ENCODE results near the gene PKD1L1. TPM values are rescaled to one million over a fixed set of nuclear protein-coding genes. Genes with fewer than 3 reads are reported as not detected.

Gene PKD1L1
- total RNA-seq, 1 experiment from 2014 or later: not detected

- no TSS peak for BruUV-seq (replicated peaks)
- CTCF ChIA-PET: no interaction called here
- H3K4me1 ChIP-seq (ENCODE audit: insufficient read depth, low read length, poor library complexity, severe bottlenecking): no peaks in the 10 kb centered on the region
- intact Hi-C loops (cut with micrococcal nuclease; ENCODE audit: unreplicated experiment): no loop called here
- H3K27ac ChIP-seq (ENCODE audit: low read depth, low read length, poor library complexity, severe bottlenecking): no peak overlapping the region
- DNase-seq (ENCODE audit: low spot score): no peak
- H3K36me3 ChIP-seq (ENCODE audit: insufficient read depth, low read length, poor library complexity, severe bottlenecking): no peaks in the 10 kb centered on the region
- no peaks in the 10 kb centered on the region for H3K9me3 ChIP-seq (ENCODE audit: low read depth, low read length, poor library complexity, severe bottlenecking)
- POLR2A ChIA-PET (ENCODE audit: low non-redundant PET): no interaction called here
- H3K4me3 ChIP-seq (ENCODE audit: low read depth, low read length, poor library complexity, severe bottlenecking): no peak overlapping the region
- no peak for TF ChIP-seq EZH2 (IDR thresholded peaks at IDR 0.05; ENCODE audit: borderline replicate concordance, low read depth, low read length, poor library complexity, severe bottlenecking)
- TF ChIP-seq, protein P1, sequence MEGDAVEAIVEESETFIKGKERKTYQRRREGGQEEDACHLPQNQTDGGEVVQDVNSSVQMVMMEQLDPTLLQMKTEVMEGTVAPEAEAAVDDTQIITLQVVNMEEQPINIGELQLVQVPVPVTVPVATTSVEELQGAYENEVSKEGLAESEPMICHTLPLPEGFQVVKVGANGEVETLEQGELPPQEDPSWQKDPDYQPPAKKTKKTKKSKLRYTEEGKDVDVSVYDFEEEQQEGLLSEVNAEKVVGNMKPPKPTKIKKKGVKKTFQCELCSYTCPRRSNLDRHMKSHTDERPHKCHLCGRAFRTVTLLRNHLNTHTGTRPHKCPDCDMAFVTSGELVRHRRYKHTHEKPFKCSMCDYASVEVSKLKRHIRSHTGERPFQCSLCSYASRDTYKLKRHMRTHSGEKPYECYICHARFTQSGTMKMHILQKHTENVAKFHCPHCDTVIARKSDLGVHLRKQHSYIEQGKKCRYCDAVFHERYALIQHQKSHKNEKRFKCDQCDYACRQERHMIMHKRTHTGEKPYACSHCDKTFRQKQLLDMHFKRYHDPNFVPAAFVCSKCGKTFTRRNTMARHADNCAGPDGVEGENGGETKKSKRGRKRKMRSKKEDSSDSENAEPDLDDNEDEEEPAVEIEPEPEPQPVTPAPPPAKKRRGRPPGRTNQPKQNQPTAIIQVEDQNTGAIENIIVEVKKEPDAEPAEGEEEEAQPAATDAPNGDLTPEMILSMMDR (conservative IDR thresholded peaks at IDR 0.05; ENCODE audit: low read depth, low read length): no peak
- H3K27me3 ChIP-seq (replicated peaks; ENCODE audit: insufficient read depth, low read depth, low read length, poor library complexity): no peaks in the 10 kb centered on the region
Measured at GRCh38 chr7:47933215-47933614, 15.1 kb downstream of the PKD1L1 start.

- ChIA-PET CTCF (no interaction called here), POLR2A (ENCODE audit: low non-redundant PET) (no interaction called here)
- TF ChIP-seq, protein P1 (conservative IDR thresholded peaks at IDR 0.05; ENCODE audit: low read depth, low read length): no peak
- TF ChIP-seq EZH2 (IDR thresholded peaks at IDR 0.05; ENCODE audit: borderline replicate concordance, low read depth, low read length, poor library complexity, severe bottlenecking): no peak
- Histone ChIP-seq H3K4me3 (ENCODE audit: low read depth, low read length, poor library complexity, severe bottlenecking) (no peak overlapping the region), H3K36me3 (ENCODE audit: insufficient read depth, low read length, poor library complexity, severe bottlenecking) (no peaks in the 10 kb centered on the region), H3K27me3 (replicated peaks; ENCODE audit: insufficient read depth, low read depth, low read length, poor library complexity) (no peaks in the 10 kb centered on the region), H3K9me3 (ENCODE audit: low read depth, low read length, poor library complexity, severe bottlenecking) (no peaks in the 10 kb centered on the region), H3K4me1 (ENCODE audit: insufficient read depth, low read length, poor library complexity, severe bottlenecking) (no peaks in the 10 kb centered on the region), H3K27ac (ENCODE audit: low read depth, low read length, poor library complexity, severe bottlenecking) (no peak overlapping the region)
- no TSS peak for BruUV-seq (replicated peaks)
- DNase-seq (ENCODE audit: low spot score): no peak
- intact Hi-C loops (cut with micrococcal nuclease; ENCODE audit: unreplicated experiment): no loop called here
Measured at GRCh38 chr7:47932466-47933037, 15.7 kb downstream of the PKD1L1 start.

DNA sequence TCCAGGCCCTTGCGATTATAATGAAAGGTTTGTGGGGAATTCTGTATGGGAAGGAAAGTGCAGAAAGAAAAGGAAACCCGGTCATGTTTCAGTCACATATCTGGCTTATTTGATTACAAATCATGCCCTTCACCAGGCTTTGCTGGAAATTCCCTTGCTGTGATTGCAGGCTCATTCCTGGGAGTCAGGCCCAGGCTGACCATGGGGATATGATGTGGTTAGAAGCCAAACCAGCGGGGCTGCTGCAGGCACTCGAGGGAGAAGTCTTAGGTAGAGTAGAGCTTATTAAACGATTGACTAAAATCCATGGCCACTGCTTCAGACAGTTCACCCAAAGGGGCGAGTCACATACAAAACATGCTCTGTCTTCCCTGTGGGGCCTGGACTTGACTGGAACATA, 16.2 kb downstream of the PKD1L1 start:
- H3K27me3 ChIP-seq (replicated peaks; ENCODE audit: insufficient read depth, low read depth, low read length, poor library complexity): no peaks in the 10 kb centered on the region
- H3K9me3 ChIP-seq (ENCODE audit: low read depth, low read length, poor library complexity, severe bottlenecking): no peaks in the 10 kb centered on the region
- ChIA-PET CTCF (no interaction called here), POLR2A (ENCODE audit: low non-redundant PET) (no interaction called here)
- H3K4me3 ChIP-seq (ENCODE audit: low read depth, low read length, poor library complexity, severe bottlenecking): no peak overlapping the region
- TF ChIP-seq, protein P1 (conservative IDR thresholded peaks at IDR 0.05; ENCODE audit: low read depth, low read length): no peak
- no peak for TF ChIP-seq EZH2 (IDR thresholded peaks at IDR 0.05; ENCODE audit: borderline replicate concordance, low read depth, low read length, poor library complexity, severe bottlenecking)
- intact Hi-C loops (cut with micrococcal nuclease; ENCODE audit: unreplicated experiment): no loop called here
- BruUV-seq (replicated peaks): no TSS peak
- H3K36me3 ChIP-seq (ENCODE audit: insufficient read depth, low read length, poor library complexity, severe bottlenecking): no peaks in the 10 kb centered on the region
- no peak for DNase-seq (ENCODE audit: low spot score)
- H3K27ac ChIP-seq (ENCODE audit: low read depth, low read length, poor library complexity, severe bottlenecking): no peak overlapping the region
- no peaks in the 10 kb centered on the region for H3K4me1 ChIP-seq (ENCODE audit: insufficient read depth, low read length, poor library complexity, severe bottlenecking)
